ENCODE data around the gene FXYD6.

DNA sequence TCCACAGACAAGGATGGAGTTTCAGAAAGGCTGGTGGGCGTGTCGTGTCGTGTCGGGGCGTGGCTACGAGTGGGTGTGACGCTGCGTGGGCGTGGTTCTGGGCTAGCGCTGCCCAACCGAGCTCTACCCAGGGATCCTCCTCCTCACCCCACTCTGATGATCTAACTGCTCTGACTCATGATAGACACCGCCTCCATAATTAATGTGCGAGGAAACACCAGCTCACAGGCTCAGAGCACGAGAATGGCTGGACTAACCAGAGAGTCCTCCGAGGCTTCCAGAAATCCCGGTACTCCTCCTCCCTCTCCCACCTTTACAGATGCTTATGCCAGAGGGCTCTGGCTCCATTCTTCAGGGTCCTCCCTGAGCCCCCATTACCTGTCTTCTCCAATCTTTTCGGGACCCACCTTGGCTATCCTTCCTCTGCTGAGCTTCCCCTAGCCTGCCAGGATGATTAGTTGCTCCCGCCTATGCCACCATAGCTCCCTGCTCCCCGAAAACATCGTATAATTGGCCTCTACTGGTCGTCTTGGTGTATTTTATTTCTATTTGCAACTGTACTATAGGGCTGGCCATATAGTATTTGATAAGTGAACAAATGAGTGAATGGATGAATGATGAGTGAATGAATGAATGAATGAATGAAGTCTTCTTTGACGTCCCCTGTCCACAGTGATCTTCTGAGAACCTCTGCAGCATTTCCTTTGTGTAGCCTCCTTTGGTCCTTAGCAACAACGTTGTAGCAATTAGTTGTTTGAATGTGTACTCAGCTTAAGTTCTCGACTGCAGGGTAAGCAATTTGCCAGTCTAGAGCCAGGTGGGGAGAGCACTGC lies 31.0 kb upstream of the FXYD6 start:
- TF ChIP-seq CTCF (IDR thresholded peaks at IDR 0.05) (no peak), POLR2A (IDR thresholded peaks at IDR 0.05) (no peak)

Measured in stomach (tissue), 4 donors.